Spinal cord (tissue), 10 donors: ENCODE results near the gene BDKRB2. TPM values are rescaled to one million over a fixed set of nuclear protein-coding genes. Genes with fewer than 3 reads are reported as not detected.
"Not testable (repeated sequence)": the region's sequence is repeated elsewhere in the genome, so short reads cannot be mapped to it uniquely, and the experiment has no call there.

ENCODE experiments used
- DNase-seq, 6 donors: peaks; one replicate each; pipeline versions ENCODE4 v3.0.0 to v3.0.0-alpha.2; 2013 to 2015; ENCODE audit warnings: low spot score in 6 of 6, low read depth in 4 of 6
- H3K27ac ChIP-seq: one replicate; pipeline ENCODE4 v1.5.1; 2013; ENCODE audit warnings: low read depth, low read length, control low read depth
- H3K27me3 ChIP-seq: one replicate; pipeline ENCODE4 v1.6.1; 2013; ENCODE audit warnings: low read length; ENCODE audit not compliant: control insufficient read depth, insufficient read depth
- H3K36me3 ChIP-seq: one replicate; pipeline ENCODE4 v1.6.1; 2013; ENCODE audit warnings: low read length; ENCODE audit not compliant: control insufficient read depth, insufficient read depth
- H3K4me1 ChIP-seq: one replicate; pipeline ENCODE4 v1.6.1; 2013; ENCODE audit warnings: low read length; ENCODE audit not compliant: control insufficient read depth, insufficient read depth
- H3K4me3 ChIP-seq: one replicate; pipeline ENCODE4 v1.5.1; 2013; ENCODE audit warnings: low read depth, low read length, control low read depth
- H3K9me3 ChIP-seq: one replicate; pipeline ENCODE4 v1.6.1; 2013; ENCODE audit warnings: low read length; ENCODE audit not compliant: control insufficient read depth, insufficient read depth
- WGBS: methylation state at CpG from one replicate; pipeline ENCODE4 v1.1.5; 2013; ENCODE audit warnings: missing lambda C conversion rate; ENCODE audit not compliant: insufficient coverage; 5-methylcytosine and 5-hydroxymethylcytosine counted together
- polyA plus RNA-seq, 2 donors: library from polyadenylated mRNA; unstranded; fragments of 120-200 nt; gene quantifications; one replicate each; pipeline ENCODE4 v1.2.1, GENCODE V29; 2013; ENCODE audit not compliant: insufficient read length in 2 of 2
- total RNA-seq, 2 donors: library from RNA; depleted of rRNA in 1 of 2; stranded (reverse); fragments of 120-200 nt in 1 of 2; fragments of >200 nt in 1 of 2; gene quantifications; one replicate each; pipeline versions ENCODE4 v1.2.3 to v1.2.4, GENCODE V29; 2013 to 2014
- donor health status: healthy.

The BDKRB2 gene
- total and polyA plus RNA-seq, 4 donors = 1.3 to 3.4 (median 2.1) TPM

- Histone ChIP-seq H3K4me1 (peaks cover 14% of the 10 kb centered on the region), H3K27ac (no peak overlapping the region), H3K4me3 (no peak overlapping the region), H3K36me3 (no peaks in the 10 kb centered on the region), H3K9me3 (no peaks in the 10 kb centered on the region), H3K27me3 (no peaks in the 10 kb centered on the region)
- no peak for DNase-seq
- WGBS = 73% methylated on average over 3 of the region's 3 CpGs
Observed at GRCh38 chr14:96233661-96234060, 29.0 kb downstream of the BDKRB2 start.

- 100% methylated on average over 2 of the region's 4 CpGs for WGBS
- H3K27me3 ChIP-seq = no peaks in the 10 kb centered on the region
- no peak overlapping the region for H3K4me3 ChIP-seq
- no peaks in the 10 kb centered on the region for H3K9me3 ChIP-seq
- peaks cover 14% of the 10 kb centered on the region for H3K4me1 ChIP-seq
- DNase-seq = no peak
- H3K27ac ChIP-seq = no peak overlapping the region
- no peaks in the 10 kb centered on the region for H3K36me3 ChIP-seq
Observed at GRCh38 chr14:96235426-96235825, 30.8 kb downstream of the BDKRB2 start.

- no peak overlapping the region for H3K4me3 ChIP-seq
- no peak for DNase-seq
- H3K27ac ChIP-seq = no peak overlapping the region
- no peaks in the 10 kb centered on the region for H3K27me3 ChIP-seq
- no peaks in the 10 kb centered on the region for H3K9me3 ChIP-seq
- H3K4me1 ChIP-seq = peaks cover 14% of the 10 kb centered on the region
- no peaks in the 10 kb centered on the region for H3K36me3 ChIP-seq
- WGBS = 88% methylated on average over 2 of the region's 2 CpGs
Observed at GRCh38 chr14:96237641-96238040, 33.0 kb downstream of the BDKRB2 start.

- peaks cover 7% of the 10 kb centered on the region for H3K4me1 ChIP-seq
- DNase-seq = no peak
- WGBS = 88% methylated on average over 7 of the region's 7 CpGs
Observed at GRCh38 chr14:96238676-96239265, 34.1 kb downstream of the BDKRB2 start.

GRCh38 chr14:96239711-96240141, 35.1 kb downstream of the BDKRB2 start:
- Histone ChIP-seq H3K27ac (no peak overlapping the region), H3K36me3 (no peaks in the 10 kb centered on the region), H3K4me3 (no peak overlapping the region), H3K27me3 (no peaks in the 10 kb centered on the region), H3K4me1 (no peaks in the 10 kb centered on the region), H3K9me3 (no peaks in the 10 kb centered on the region)
- WGBS = 97% methylated on average over 3 of the region's 9 CpGs
- DNase-seq = no peak

More at GRCh38 chr14:96238676-96239265, 34.1 kb downstream of the BDKRB2 start:
- Histone ChIP-seq H3K27me3 (no peaks in the 10 kb centered on the region), H3K4me3 (no peak overlapping the region), H3K9me3 (no peaks in the 10 kb centered on the region), H3K36me3 (no peaks in the 10 kb centered on the region), H3K27ac (no peak overlapping the region)

GRCh38 chr14:96240641-96241040, 36.0 kb downstream of the BDKRB2 start:
- H3K4me1 ChIP-seq = no peaks in the 10 kb centered on the region
- DNase-seq = no peak
- no peaks in the 10 kb centered on the region for H3K9me3 ChIP-seq
- no peaks in the 10 kb centered on the region for H3K27me3 ChIP-seq
- WGBS = 96% methylated on average over 18 of the region's 18 CpGs
- no peaks in the 10 kb centered on the region for H3K36me3 ChIP-seq
- no peak overlapping the region for H3K27ac ChIP-seq
- H3K4me3 ChIP-seq = no peak overlapping the region

GRCh38 chr14:96242126-96242525, 37.5 kb downstream of the BDKRB2 start:
- 91% methylated on average over 4 of the region's 10 CpGs for WGBS
- Histone ChIP-seq H3K4me1 (no peaks in the 10 kb centered on the region), H3K36me3 (no peaks in the 10 kb centered on the region), H3K4me3 (no peak overlapping the region), H3K27ac (no peak overlapping the region), H3K9me3 (no peaks in the 10 kb centered on the region), H3K27me3 (no peaks in the 10 kb centered on the region)
- DNase-seq = no peak

GRCh38 chr14:96243785-96244184, 39.1 kb downstream of the BDKRB2 start:
- Histone ChIP-seq H3K4me1 (no peaks in the 10 kb centered on the region), H3K36me3 (no peaks in the 10 kb centered on the region), H3K4me3 (no peak overlapping the region), H3K27me3 (no peaks in the 10 kb centered on the region), H3K9me3 (no peaks in the 10 kb centered on the region), H3K27ac (no peak overlapping the region)
- WGBS = 66% methylated on average over 5 of the region's 5 CpGs
- no peak for DNase-seq

GRCh38 chr14:96245074-96245473, 40.4 kb downstream of the BDKRB2 start:
- WGBS = no CpG with 5 or more reads among the region's 3 CpGs
- not testable (repeated sequence) for H3K36me3 ChIP-seq, DNase-seq, H3K4me3 ChIP-seq, H3K9me3 ChIP-seq, H3K27me3 ChIP-seq, H3K4me1 ChIP-seq, H3K27ac ChIP-seq

- Histone ChIP-seq H3K36me3 (no peaks in the 10 kb centered on the region), H3K4me3 (no peak overlapping the region), H3K27me3 (no peaks in the 10 kb centered on the region), H3K9me3 (no peaks in the 10 kb centered on the region), H3K27ac (no peak overlapping the region), H3K4me1 (no peaks in the 10 kb centered on the region)
- DNase-seq = no peak
- WGBS = 90% methylated on average over 3 of the region's 3 CpGs
Observed at GRCh38 chr14:96245710-96246538, 41.3 kb downstream of the BDKRB2 start.
